Measurements from ENCODE around the gene LSM4.

Gene LSM4

GRCh38 chr19:18283338-18283737 lies 39.5 kb downstream of the LSM4 start:
- Histone ChIP-seq H3K27me3 (ENCODE audit: control insufficient read depth, insufficient read depth, low read length) (no peaks in the 10 kb centered on the region), H3K9me3 (ENCODE audit: control insufficient read depth, low read length) (no peaks in the 10 kb centered on the region), H3K36me3 (ENCODE audit: control insufficient read depth, insufficient read depth, low read length) (peaks cover 4% of the 10 kb centered on the region), H3K4me2 (ENCODE audit: low read length) (no peak overlapping the region), H3K27ac (peak overlapping the region; percentile 98), H3K9ac (no peak overlapping the region), H3K4me3 (ENCODE audit: low read depth, low read length) (no peak overlapping the region), H3K4me1 (peaks cover 27% of the 10 kb centered on the region), H2AFZ (no peak overlapping the region), H3K79me2 (peaks cover 9% of the 10 kb centered on the region)
- TF ChIP-seq CTCF (IDR thresholded peaks at IDR 0.05), result no peak

- Histone ChIP-seq H3K9me3 (ENCODE audit: control insufficient read depth, low read length) (no peaks in the 10 kb centered on the region), H3K27ac (peak overlapping the region; percentile 98), H3K79me2 (peaks cover 9% of the 10 kb centered on the region), H2AFZ (peak overlapping the region; percentile 68), H3K27me3 (ENCODE audit: control insufficient read depth, insufficient read depth, low read length) (no peaks in the 10 kb centered on the region), H3K36me3 (ENCODE audit: control insufficient read depth, insufficient read depth, low read length) (peaks cover 4% of the 10 kb centered on the region), H3K4me1 (peaks cover 24% of the 10 kb centered on the region), H3K9ac (peak overlapping the region; percentile 54), H3K4me2 (ENCODE audit: low read length) (peak overlapping the region; percentile 72), H3K4me3 (ENCODE audit: low read depth, low read length) (peak overlapping the region; percentile 65)
- no peak for TF ChIP-seq CTCF (IDR thresholded peaks at IDR 0.05)
Measured at GRCh38 chr19:18282788-18283141, 40.1 kb downstream of the LSM4 start.

GRCh38 chr19:18282021-18282787 lies 40.7 kb downstream of the LSM4 start:
- Histone ChIP-seq H3K9ac (peak overlapping the region; percentile 54), H3K4me3 (ENCODE audit: low read depth, low read length) (peak overlapping the region; percentile 65), H3K4me2 (ENCODE audit: low read length) (peak overlapping the region; percentile 72), H2AFZ (peak overlapping the region; percentile 68), H3K79me2 (peaks cover 9% of the 10 kb centered on the region), H3K4me1 (peaks cover 26% of the 10 kb centered on the region), H3K9me3 (ENCODE audit: control insufficient read depth, low read length) (no peaks in the 10 kb centered on the region), H3K36me3 (ENCODE audit: control insufficient read depth, insufficient read depth, low read length) (peaks cover 4% of the 10 kb centered on the region), H3K27me3 (ENCODE audit: control insufficient read depth, insufficient read depth, low read length) (no peaks in the 10 kb centered on the region), H3K27ac (peak overlapping the region; percentile 98)
- TF ChIP-seq CTCF (IDR thresholded peaks at IDR 0.05), result peak; percentile 28

- no peaks in the 10 kb centered on the region for H3K27me3 ChIP-seq (ENCODE audit: control insufficient read depth, insufficient read depth, low read length)
- H3K9ac ChIP-seq, result peak within 1 kb of the TSS; percentile 100
- TF ChIP-seq CTCF (IDR thresholded peaks at IDR 0.05), result peak; percentile 14
- H3K79me2 ChIP-seq, result peaks cover 9% of the 10 kb centered on the region
- peak within 1 kb of the TSS; percentile 93 for H3K4me2 ChIP-seq (ENCODE audit: low read length)
- peaks cover 26% of the 10 kb centered on the region for H3K4me1 ChIP-seq
- H3K27ac ChIP-seq, result peak within 1 kb of the TSS; percentile 100
- peaks cover 4% of the 10 kb centered on the region for H3K36me3 ChIP-seq (ENCODE audit: control insufficient read depth, insufficient read depth, low read length)
- peak within 1 kb of the TSS; percentile 100 for H3K4me3 ChIP-seq (ENCODE audit: low read depth, low read length)
- H2AFZ ChIP-seq, result peak within 1 kb of the TSS; percentile 68
- no peaks in the 10 kb centered on the region for H3K9me3 ChIP-seq (ENCODE audit: control insufficient read depth, low read length)
Measured at GRCh38 chr19:18281082-18282020, 41.5 kb downstream of the LSM4 start, which contains the start of gene JUND. Gene JUND, minus strand, starts transcription at chr19:18281622. Its CDS starts 138 bp downstream, at chr19:18281484.
